HEK293 (cell line): Measurements from ENCODE around the gene MSI2.

Source experiments
- BCL11B ChIP-seq: fragments of 450-650 bp; formaldehyde crosslinking; IDR thresholded peaks from 2 replicates; pipeline ENCODE4 v1.5.1; 2016; ENCODE audit warnings: low read depth, missing biosample characterization, missing genetic modification characterization
- CTCF ChIP-seq: fragments of 450-650 bp; formaldehyde crosslinking; IDR thresholded peaks from 2 replicates; pipeline ENCODE4 v1.5.1; 2016; ENCODE audit warnings: missing biosample characterization, missing genetic modification characterization
- SCRT2 ChIP-seq: fragments of 450-650 bp; formaldehyde crosslinking; IDR thresholded peaks from 2 replicates; pipeline ENCODE4 v1.5.1; 2016; ENCODE audit warnings: missing biosample characterization, missing genetic modification characterization
- TCF7L2 ChIP-seq: IDR thresholded peaks from 2 replicates; pipeline ENCODE4 v1.6.1; 2011; ENCODE audit warnings: low read depth, mild to moderate bottlenecking, inconsistent platforms, low read length, moderate library complexity, borderline replicate concordance
- TRIM28 ChIP-seq: IDR thresholded peaks from 2 replicates; pipeline ENCODE4 v1.6.1; 2011; ENCODE audit warnings: low read length, control low read depth, borderline replicate concordance
- ZFP3 ChIP-seq: fragments of 450-650 bp; formaldehyde crosslinking; IDR thresholded peaks from 2 replicates; pipeline ENCODE4 v1.5.1; 2016; ENCODE audit warnings: low read depth, missing biosample characterization, missing genetic modification characterization
- ZNF10 ChIP-seq: fragments of 450-650 bp; formaldehyde crosslinking; IDR thresholded peaks from 2 replicates; pipeline ENCODE4 v1.5.1; 2017; ENCODE audit warnings: missing biosample characterization, missing genetic modification characterization
- ZNF114 ChIP-seq: fragments of 450-650 bp; formaldehyde crosslinking; IDR thresholded peaks from 2 replicates; pipeline ENCODE4 v1.5.0; 2017; ENCODE audit warnings: missing biosample characterization, missing genetic modification characterization
- ZNF24 ChIP-seq: fragments of 450-650 bp; formaldehyde crosslinking; IDR thresholded peaks from 2 replicates; pipeline ENCODE4 v1.5.1; 2016; ENCODE audit warnings: missing biosample characterization, missing genetic modification characterization
- ZNF473 ChIP-seq: fragments of 450-650 bp; formaldehyde crosslinking; IDR thresholded peaks from 2 replicates; pipeline ENCODE4 v1.5.1; 2017; ENCODE audit warnings: missing biosample characterization, missing genetic modification characterization
- ZNF549 ChIP-seq: fragments of 450-650 bp; IDR thresholded peaks from 2 replicates; pipeline ENCODE4 v1.5.1; 2018; ENCODE audit warnings: missing biosample characterization, missing genetic modification characterization, mild to moderate bottlenecking, inconsistent platforms, moderate library complexity
- ZNF600 ChIP-seq: fragments of 450-650 bp; formaldehyde crosslinking; IDR thresholded peaks from 2 replicates; pipeline ENCODE4 v1.5.1; 2016; ENCODE audit warnings: missing biosample characterization, missing genetic modification characterization
- ZNF768 ChIP-seq: fragments of 450-650 bp; formaldehyde crosslinking; IDR thresholded peaks from 2 replicates; pipeline ENCODE4 v1.5.1; 2018; ENCODE audit warnings: missing biosample characterization, mild to moderate bottlenecking, missing genetic modification characterization
- ZNF785 ChIP-seq: fragments of 450-650 bp; formaldehyde crosslinking; IDR thresholded peaks from 2 replicates; pipeline ENCODE4 v1.5.1; 2016; ENCODE audit warnings: missing biosample characterization, missing genetic modification characterization

- TF ChIP-seq CTCF (tag by site-specific recombination), result no peak
- no peak for TF ChIP-seq BCL11B (tag by site-specific recombination)
- TF ChIP-seq TRIM28, result no peak
- TF ChIP-seq ZNF473 (tag by site-specific recombination), result no peak
- no peak for TF ChIP-seq TCF7L2
- TF ChIP-seq SCRT2 (tag by site-specific recombination), result no peak
- no peak for TF ChIP-seq ZNF114
- TF ChIP-seq ZNF785 (tag by site-specific recombination), result no peak
- TF ChIP-seq ZNF600 (tag by site-specific recombination), result 0 out of 2 replicates have a peak, but pooled peaks have one; percentile 19
- TF ChIP-seq ZNF24, result no peak
- TF ChIP-seq ZNF549, result no peak
- no peak for TF ChIP-seq ZNF768
- TF ChIP-seq ZNF10 (tag by site-specific recombination), result no peak
- TF ChIP-seq ZFP3 (tag by site-specific recombination), result no peak
Observed at GRCh38 chr17:57565176-57565575, 308.9 kb downstream of the MSI2 start.
